NCI-H510A treated with DMSO at 0.1 percent for 48 hours (cell line): ENCODE results near the gene ADAMTS9.
A peak's percentile ranks its signal among the peaks of the same experiment; 100 is the strongest.

Experiments
- DNase-seq: peaks from one replicate; lab custom pipeline; 2025; lab: John Stamatoyannopoulos, UW

Gene ADAMTS9

GRCh38 chr3:64536166-64536565, 151.6 kb downstream of the ADAMTS9 start:
- no peak for DNase-seq

DNA sequence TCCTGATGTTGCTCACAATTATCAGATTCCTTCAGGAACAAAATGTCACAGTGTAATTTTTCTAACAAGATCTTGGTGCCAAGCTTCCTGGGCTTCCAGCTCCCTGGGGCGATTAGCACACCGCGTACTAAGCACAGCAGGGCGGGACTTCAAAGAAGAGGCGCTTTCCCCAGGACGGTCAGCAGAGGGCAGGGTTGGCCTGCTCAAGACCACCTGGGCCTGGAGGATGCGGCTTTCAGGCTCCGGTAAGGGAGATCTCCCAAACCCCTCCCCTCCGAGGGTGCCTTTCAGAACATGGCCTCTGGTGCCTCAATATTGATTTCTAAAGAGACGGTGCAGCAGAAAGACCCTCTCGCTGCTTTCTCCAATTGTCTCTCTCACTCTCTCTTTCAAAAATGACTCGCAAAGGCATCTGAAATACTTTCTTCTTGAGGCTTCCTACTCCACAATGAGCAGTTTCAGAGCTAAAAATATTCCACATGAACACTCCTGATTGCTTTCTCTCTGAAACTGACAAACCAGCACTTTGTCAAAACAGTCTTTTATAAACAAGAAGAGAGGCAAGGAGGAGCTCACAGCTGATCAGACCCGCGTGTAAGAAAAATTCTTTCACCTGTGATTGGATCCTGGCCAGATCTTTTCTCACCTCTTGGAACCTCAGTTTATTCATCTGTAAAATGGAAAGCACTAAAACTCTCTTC, 154.0 kb downstream of the ADAMTS9 start:
- peak; percentile 70 for DNase-seq

- DNase-seq = peak; percentile 18
Measured at GRCh38 chr3:64530434-64531049, 157.3 kb downstream of the ADAMTS9 start.

DNA sequence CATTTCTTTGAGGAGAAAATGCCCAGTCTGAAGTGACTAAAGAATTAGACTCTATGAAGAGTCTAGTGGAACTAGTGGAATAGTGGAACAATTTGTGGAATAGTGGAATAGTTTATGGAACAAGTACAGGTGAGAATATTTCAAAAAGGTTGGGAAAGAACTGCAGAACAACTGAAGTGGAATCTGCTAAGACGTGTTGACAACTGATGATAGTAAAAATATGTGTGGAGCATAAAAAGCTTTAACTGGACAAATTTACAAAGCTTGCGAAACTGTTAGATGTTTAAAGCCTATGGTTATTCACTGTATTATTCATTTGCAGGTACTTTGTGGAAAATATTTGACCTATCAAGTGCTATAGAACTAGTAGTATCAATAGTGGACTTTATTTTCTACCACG, 164.5 kb downstream of the ADAMTS9 start:
- DNase-seq = no peak

GRCh38 chr3:64520334-64520733, 167.5 kb downstream of the ADAMTS9 start:
- DNase-seq = peak; percentile 3

- no peak for DNase-seq
Measured at GRCh38 chr3:64518950-64519349, 168.8 kb downstream of the ADAMTS9 start.

- DNase-seq = no peak
Measured at GRCh38 chr3:64518496-64518895, 169.3 kb downstream of the ADAMTS9 start.

- DNase-seq = no peak
Measured at GRCh38 chr3:64514889-64515288, 172.9 kb downstream of the ADAMTS9 start.

GRCh38 chr3:64509206-64509605, 178.6 kb downstream of the ADAMTS9 start:
- DNase-seq = no peak

DNA sequence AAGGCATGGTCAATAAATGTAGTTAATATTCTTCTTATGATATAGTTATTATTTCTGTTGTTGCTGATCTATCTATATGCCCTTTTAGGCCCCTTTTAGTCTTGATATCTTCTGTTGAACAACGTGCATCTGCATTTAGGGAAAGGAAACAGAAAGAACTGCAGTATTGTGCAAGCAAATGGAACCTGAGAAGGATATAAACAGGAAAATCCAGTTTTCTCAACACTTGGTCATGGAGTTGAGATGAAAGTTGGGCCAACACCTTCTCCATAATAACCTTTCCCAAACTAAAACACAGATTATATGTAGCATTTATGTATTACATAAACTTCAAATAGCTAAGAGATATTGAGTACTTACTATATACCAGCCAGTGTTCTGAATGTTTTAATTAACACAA, 179.7 kb downstream of the ADAMTS9 start:
- DNase-seq = peak; percentile 33

- no peak for DNase-seq
Measured at GRCh38 chr3:64506255-64506654, 181.5 kb downstream of the ADAMTS9 start.

- no peak for DNase-seq
Measured at GRCh38 chr3:64505419-64505818, 182.4 kb downstream of the ADAMTS9 start.

- no peak for DNase-seq
Measured at GRCh38 chr3:64502284-64502683, 185.5 kb downstream of the ADAMTS9 start.

DNA sequence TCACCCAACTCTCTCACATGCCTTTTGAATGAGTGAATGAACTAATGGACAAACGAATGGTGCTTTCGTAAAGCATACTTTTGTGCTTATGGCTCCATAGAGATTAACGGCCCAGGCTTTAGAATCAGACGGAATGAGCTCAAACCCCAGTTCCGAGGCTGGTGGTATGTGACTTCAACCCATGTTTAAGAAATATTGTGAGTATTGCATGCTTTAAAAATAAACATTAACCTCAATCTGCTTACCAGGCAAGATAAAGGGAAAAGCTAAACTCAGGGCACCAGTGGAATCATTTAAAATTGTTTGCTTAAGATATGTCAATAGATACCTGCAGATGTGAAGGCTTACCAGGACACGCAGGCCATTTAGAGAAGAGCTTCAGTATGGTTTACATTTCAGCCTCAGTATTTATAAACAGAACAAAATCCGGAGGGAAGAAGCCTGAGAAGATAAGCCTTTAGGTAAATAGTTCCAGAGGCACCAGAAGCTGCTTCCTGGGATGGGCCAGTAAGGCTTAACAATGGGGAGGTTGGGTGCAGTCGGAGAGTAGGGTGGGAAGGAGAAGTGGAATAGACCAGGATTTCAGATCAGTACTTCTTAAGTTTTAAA, 186.4 kb downstream of the ADAMTS9 start:
- peak; percentile 63 for DNase-seq

GRCh38 chr3:64496786-64497490, 190.9 kb downstream of the ADAMTS9 start:
- DNase-seq = no peak

DNA sequence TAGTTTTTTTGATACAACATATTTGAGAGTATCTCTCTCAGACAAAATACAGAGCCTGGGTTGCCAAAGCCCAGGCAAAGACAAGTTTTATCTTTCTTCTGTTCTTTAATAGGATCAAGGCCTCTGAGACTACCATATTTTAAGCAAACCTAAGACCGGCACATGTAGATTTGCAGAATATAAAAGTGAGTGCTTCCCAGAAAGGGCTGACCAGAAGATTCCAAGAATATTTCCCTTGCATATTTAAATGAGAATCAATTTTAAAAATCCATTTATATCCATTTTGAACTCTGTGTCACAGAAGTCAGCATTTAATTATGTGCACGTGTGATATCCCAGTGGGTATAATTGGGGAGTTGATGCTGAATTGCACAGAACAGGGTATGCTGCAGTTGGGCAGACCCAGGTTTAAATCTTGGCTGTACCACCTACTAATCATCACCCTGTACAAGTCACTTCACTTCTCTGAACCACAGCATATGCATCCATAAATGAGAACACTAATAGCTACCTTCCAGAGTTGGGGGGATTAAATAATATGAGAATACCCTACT, 191.9 kb downstream of the ADAMTS9 start:
- no peak for DNase-seq

DNA sequence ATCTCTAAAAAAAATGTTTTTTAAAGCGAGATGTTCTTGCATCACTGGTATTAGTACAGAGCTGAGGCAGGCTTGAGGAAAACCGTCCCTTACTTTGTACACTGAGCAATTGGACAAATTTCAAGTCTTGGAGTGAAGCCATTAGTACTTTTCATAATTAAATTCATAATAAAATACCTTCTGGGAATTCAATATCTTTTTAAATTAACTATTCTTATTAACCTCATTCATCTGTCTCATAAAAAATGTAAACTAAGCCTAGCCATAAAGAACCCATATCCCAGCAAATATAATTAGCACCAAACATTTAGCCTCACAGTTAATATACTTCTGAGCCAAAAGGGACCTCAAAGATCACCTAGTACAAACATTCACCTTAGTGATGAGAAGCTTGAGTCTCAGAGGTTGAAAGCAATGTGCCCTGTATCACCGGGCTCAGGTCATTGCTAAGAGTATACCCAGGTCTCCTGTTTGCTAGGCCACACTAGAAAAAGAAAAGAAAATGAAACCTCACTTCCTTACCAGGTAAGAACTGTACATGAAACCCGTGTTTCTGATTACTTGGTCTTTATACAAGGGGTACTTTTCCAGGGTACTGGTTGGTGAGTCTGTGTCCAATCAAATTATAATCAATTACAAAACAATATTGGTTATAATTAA, 192.5 kb downstream of the ADAMTS9 start:
- DNase-seq = no peak

DNA sequence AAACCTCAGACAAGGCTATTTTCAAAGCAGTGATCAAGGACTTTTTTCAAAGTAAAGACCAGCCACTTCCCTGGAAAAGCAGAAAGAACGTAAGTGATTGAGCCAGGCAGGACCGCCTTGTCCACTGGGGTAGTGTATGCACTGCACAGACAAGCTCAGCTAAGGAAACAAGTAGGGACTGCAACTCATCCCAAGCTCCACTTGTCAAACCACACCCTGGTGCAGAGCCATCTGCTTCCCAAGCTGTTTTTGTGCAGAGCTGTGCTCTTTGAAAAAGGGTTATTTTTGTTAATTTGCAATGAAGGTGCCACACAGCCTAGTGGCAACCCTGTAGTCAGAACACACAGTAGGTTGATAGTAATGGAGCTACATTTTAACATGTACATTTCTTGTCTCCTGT, 193.3 kb downstream of the ADAMTS9 start:
- no peak for DNase-seq

DNA sequence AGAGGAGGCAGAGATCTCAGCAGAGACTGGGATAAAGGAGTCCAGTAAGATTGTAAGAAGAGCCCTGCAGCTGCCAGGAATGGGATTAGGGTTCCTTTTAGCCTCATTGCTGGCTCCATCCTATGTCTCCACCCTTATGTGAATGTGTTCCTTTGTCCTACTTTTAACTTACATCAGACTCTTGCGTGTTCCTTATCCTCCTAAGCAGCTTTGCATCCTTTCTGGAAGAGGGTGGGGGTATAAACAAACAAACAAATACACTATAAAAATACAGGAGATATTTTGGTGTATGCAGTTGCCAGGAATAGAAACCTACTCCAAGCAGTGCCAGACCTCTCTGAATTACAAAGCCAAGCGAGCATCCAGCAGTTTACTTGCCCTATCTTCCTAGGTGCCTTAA, 194.7 kb downstream of the ADAMTS9 start:
- DNase-seq = no peak

DNA sequence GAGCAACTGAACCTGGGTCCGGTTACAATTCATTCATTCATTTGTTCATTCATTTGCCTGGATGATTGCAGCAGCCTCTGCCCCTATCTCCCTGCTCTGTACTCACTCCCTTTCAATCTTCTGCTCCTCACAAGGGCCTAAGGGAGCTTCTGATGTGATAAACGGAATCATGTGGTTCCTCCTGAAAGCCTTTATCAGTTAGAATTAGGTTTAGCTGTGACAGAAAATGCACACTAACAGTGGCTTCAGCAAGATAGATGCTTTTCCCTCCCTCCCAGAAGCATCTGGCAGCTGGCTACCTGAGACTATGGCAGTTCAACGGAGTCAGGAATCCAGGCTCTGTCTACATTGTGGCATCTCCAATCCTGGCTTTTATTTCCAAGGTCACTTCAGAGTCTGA, 196.0 kb downstream of the ADAMTS9 start:
- no peak for DNase-seq

GRCh38 chr3:64490180-64490724, 197.5 kb downstream of the ADAMTS9 start:
- no peak for DNase-seq
